Measurements from ENCODE around the gene PPIL6.

- TF ChIP-seq CTCF (IDR thresholded peaks at IDR 0.05; ENCODE audit: low read length) (no peak), EZH2 (optimal IDR thresholded peaks at IDR 0.05; ENCODE audit: low read depth, low read length) (no peak)
These were observed 15.5 kb downstream of the PPIL6 start for GRCh38 chr6:109424946-109425345.

All from MM.1S (cell line).